ENCODE data around the gene SYNE1.

The SYNE1 gene

DNA sequence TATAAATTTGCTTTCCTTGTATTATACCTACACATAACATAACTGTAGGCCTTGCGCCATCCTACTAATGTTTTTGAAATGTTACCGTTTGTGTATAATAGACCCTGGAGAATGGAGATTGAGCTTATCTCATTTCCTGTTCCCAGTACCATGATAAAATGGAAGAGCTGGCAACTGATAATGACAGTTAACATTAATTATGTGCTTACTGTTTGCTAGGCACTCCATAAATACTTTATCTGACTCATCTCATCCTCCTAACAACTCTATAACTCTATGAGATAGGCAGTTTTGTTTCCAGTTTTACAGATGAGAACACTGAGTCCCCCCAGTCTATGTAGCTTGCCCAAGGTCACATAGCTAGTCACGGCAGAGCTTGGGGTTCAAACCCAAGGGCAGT is 396.7 kb downstream of the SYNE1 start:
- in situ Hi-C loops (cut with MboI; ENCODE audit: low sequenced_read_pairs, unreplicated experiment), result no loop called here
- TF ChIP-seq, protein P1, sequence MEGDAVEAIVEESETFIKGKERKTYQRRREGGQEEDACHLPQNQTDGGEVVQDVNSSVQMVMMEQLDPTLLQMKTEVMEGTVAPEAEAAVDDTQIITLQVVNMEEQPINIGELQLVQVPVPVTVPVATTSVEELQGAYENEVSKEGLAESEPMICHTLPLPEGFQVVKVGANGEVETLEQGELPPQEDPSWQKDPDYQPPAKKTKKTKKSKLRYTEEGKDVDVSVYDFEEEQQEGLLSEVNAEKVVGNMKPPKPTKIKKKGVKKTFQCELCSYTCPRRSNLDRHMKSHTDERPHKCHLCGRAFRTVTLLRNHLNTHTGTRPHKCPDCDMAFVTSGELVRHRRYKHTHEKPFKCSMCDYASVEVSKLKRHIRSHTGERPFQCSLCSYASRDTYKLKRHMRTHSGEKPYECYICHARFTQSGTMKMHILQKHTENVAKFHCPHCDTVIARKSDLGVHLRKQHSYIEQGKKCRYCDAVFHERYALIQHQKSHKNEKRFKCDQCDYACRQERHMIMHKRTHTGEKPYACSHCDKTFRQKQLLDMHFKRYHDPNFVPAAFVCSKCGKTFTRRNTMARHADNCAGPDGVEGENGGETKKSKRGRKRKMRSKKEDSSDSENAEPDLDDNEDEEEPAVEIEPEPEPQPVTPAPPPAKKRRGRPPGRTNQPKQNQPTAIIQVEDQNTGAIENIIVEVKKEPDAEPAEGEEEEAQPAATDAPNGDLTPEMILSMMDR (IDR thresholded peaks at IDR 0.05; ENCODE audit: borderline replicate concordance, control extremely low read depth, extremely low read depth, insufficient read depth, missing control alignments), result no peak
- no peak for DNase-seq (ENCODE audit: low spot score)

DNA sequence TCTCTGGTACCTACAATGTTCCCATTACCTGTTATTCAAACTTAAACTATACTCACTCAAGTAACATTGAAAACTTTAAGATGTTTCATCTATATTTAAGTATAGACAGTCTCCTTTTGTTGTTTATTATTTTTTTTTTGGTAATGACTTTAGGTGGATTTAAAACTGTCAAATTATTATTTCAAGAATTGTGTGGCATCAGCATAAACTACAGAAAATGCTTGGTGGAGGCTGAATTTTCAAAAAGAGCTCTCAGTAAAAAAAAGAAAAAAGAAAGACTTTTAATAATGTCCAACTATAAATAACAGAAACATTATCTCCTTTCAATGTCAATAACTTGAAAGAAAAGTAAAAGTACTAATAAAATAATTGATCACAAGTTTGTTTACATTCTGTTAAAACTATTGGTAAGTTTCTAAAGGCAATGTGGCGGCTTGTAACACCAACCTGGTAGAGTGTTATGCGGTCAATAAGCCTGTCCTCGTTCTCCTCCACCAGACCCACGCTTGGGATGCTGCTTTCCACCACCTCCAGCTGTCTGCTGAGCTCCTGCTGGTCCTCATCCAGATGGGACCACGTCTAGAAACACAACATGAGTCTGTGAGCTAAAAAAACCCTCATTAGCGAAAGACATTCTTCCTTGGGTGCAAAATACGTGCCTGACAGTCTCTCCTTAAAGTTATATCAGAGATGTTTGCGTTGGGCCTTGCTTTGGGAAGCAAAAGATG is 400.6 kb downstream of the SYNE1 start:
- no peak for DNase-seq (ENCODE audit: low spot score)
- in situ Hi-C loops (cut with MboI; ENCODE audit: low sequenced_read_pairs, unreplicated experiment), result no loop called here
- TF ChIP-seq, protein P1 (IDR thresholded peaks at IDR 0.05; ENCODE audit: borderline replicate concordance, control extremely low read depth, extremely low read depth, insufficient read depth, missing control alignments), result no peak

- no peak for DNase-seq (ENCODE audit: low spot score)
Measured at GRCh38 chr6:152233547-152234320, 403.4 kb downstream of the SYNE1 start.

GRCh38 chr6:152232501-152233151 is 404.5 kb downstream of the SYNE1 start:
- in situ Hi-C loops (cut with MboI; ENCODE audit: low sequenced_read_pairs, unreplicated experiment), result no loop called here
- DNase-seq (ENCODE audit: low spot score), result no peak
- TF ChIP-seq, protein P1 (IDR thresholded peaks at IDR 0.05; ENCODE audit: borderline replicate concordance, control extremely low read depth, extremely low read depth, insufficient read depth, missing control alignments), result no peak

More at GRCh38 chr6:152233547-152234320, 403.4 kb downstream of the SYNE1 start:
- in situ Hi-C loops (cut with MboI; ENCODE audit: low sequenced_read_pairs, unreplicated experiment), result no loop called here
- TF ChIP-seq, protein P1 (IDR thresholded peaks at IDR 0.05; ENCODE audit: borderline replicate concordance, control extremely low read depth, extremely low read depth, insufficient read depth, missing control alignments), result no peak

DNA sequence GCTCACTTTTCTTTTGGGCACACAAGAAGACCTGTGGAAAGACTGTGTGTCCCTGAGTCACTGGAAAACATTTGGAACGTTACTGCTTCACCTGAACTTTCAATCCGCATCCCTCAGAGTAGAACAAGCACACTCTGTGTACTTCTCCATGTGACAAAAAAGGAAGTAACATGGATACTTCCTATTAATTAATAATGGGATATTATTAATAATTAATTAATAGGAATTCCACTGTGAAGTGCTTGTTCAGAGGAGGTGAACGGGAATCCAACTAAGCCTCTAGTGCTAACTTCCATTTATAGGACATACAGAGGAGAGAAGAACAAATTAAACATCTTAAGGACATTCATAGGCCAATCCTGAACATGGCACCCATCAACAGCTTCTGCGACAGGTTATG is 407.8 kb downstream of the SYNE1 start:
- DNase-seq (ENCODE audit: low spot score), result no peak

GRCh38 chr6:152226119-152226518 is 411.0 kb downstream of the SYNE1 start:
- DNase-seq (ENCODE audit: low spot score), result no peak
- TF ChIP-seq, protein P1 (IDR thresholded peaks at IDR 0.05; ENCODE audit: borderline replicate concordance, control extremely low read depth, extremely low read depth, insufficient read depth, missing control alignments), result no peak
- in situ Hi-C loops (cut with MboI; ENCODE audit: low sequenced_read_pairs, unreplicated experiment), result no loop called here

More for the DNA sequence above, 407.8 kb downstream of the SYNE1 start:
- in situ Hi-C loops (cut with MboI; ENCODE audit: low sequenced_read_pairs, unreplicated experiment), result no loop called here
- TF ChIP-seq, protein P1 (IDR thresholded peaks at IDR 0.05; ENCODE audit: borderline replicate concordance, control extremely low read depth, extremely low read depth, insufficient read depth, missing control alignments), result no peak

All from GM13976 (cell line).